GM04504 (cell line): Measurements from ENCODE around the gene CFAP97D2.
"Not testable (repeated sequence)": the region's sequence is repeated elsewhere in the genome, so short reads cannot be mapped to it uniquely, and the experiment has no call there.

ENCODE experiments used
- DNase-seq: peaks from one replicate; pipeline ENCODE4 v3.0.0-alpha.2; 2012; ENCODE audit warnings: low read depth

CFAP97D2 gene

GRCh38 chr13:114143806-114144605, 35.1 kb upstream of the CFAP97D2 start:
- DNase-seq = no peak

- no peak for DNase-seq
Measured at GRCh38 chr13:114144606-114145244, 34.3 kb upstream of the CFAP97D2 start.

- DNase-seq = no peak
Measured at GRCh38 chr13:114145256-114145655, 33.8 kb upstream of the CFAP97D2 start.

GRCh38 chr13:114145722-114146121, 33.3 kb upstream of the CFAP97D2 start:
- no peak for DNase-seq

GRCh38 chr13:114146173-114146572, 32.9 kb upstream of the CFAP97D2 start:
- no peak for DNase-seq

- no peak for DNase-seq
Measured at GRCh38 chr13:114146629-114147028, 32.4 kb upstream of the CFAP97D2 start.

GRCh38 chr13:114147803-114148520, 31.1 kb upstream of the CFAP97D2 start:
- no peak for DNase-seq

- no peak for DNase-seq
Measured at GRCh38 chr13:114148521-114148855, 30.6 kb upstream of the CFAP97D2 start.

GRCh38 chr13:114148886-114149285, 30.2 kb upstream of the CFAP97D2 start:
- not testable (repeated sequence) for DNase-seq

GRCh38 chr13:114149774-114150740, 29.0 kb upstream of the CFAP97D2 start:
- no peak for DNase-seq

- no peak for DNase-seq
Measured at GRCh38 chr13:114151031-114151430, 28.0 kb upstream of the CFAP97D2 start.

GRCh38 chr13:114151565-114152284, 27.3 kb upstream of the CFAP97D2 start:
- DNase-seq = no peak

GRCh38 chr13:114152285-114152645, 26.8 kb upstream of the CFAP97D2 start:
- no peak for DNase-seq

- no peak for DNase-seq
Measured at GRCh38 chr13:114152831-114153371, 26.2 kb upstream of the CFAP97D2 start.

- no peak for DNase-seq
Measured at GRCh38 chr13:114153485-114154080, 25.5 kb upstream of the CFAP97D2 start.

GRCh38 chr13:114154476-114154875, 24.6 kb upstream of the CFAP97D2 start:
- DNase-seq = no peak

GRCh38 chr13:114155320-114155719, 23.7 kb upstream of the CFAP97D2 start:
- DNase-seq = no peak

- no peak for DNase-seq
Measured at GRCh38 chr13:114155926-114156883, 22.9 kb upstream of the CFAP97D2 start.

- no peak for DNase-seq
Measured at GRCh38 chr13:114157869-114158495, 21.1 kb upstream of the CFAP97D2 start.
